ENCODE measurements around the gene UBR3. TPM values are rescaled to one million over a fixed set of nuclear protein-coding genes. Genes with fewer than 3 reads are reported as not detected.
A peak's percentile ranks its signal among the peaks of the same experiment; 100 is the strongest.

The UBR3 gene
- total RNA-seq, 1 experiment from 2014 or later = 20.9 TPM

GRCh38 chr2:170052151-170052550 lies 224.9 kb downstream of the UBR3 start:
- DNase-seq (ENCODE audit: low read depth) = peak; percentile 10

GRCh38 chr2:170054997-170055396 lies 227.7 kb downstream of the UBR3 start:
- DNase-seq (ENCODE audit: low read depth) = no peak

GRCh38 chr2:170056900-170057299 lies 229.6 kb downstream of the UBR3 start:
- no peak for DNase-seq (ENCODE audit: low read depth)

GRCh38 chr2:170063456-170064235 lies 236.4 kb downstream of the UBR3 start:
- DNase-seq (ENCODE audit: low read depth) = no peak

GRCh38 chr2:170070778-170071177 lies 243.5 kb downstream of the UBR3 start:
- DNase-seq (ENCODE audit: low read depth) = no peak

GRCh38 chr2:170073288-170073687 lies 246.0 kb downstream of the UBR3 start:
- DNase-seq (ENCODE audit: low read depth) = peak; percentile 44

- DNase-seq (ENCODE audit: low read depth) = no peak
Measured at GRCh38 chr2:170076189-170076588, 248.9 kb downstream of the UBR3 start.

GRCh38 chr2:170077830-170078569 lies 250.7 kb downstream of the UBR3 start:
- no peak for DNase-seq (ENCODE audit: low read depth)

GRCh38 chr2:170084820-170085491 lies 257.7 kb downstream of the UBR3 start:
- no peak for DNase-seq (ENCODE audit: low read depth)

GRCh38 chr2:170086117-170086688 lies 258.9 kb downstream of the UBR3 start:
- DNase-seq (ENCODE audit: low read depth) = no peak

- no peak for DNase-seq (ENCODE audit: low read depth)
Measured at GRCh38 chr2:170086751-170087412, 259.6 kb downstream of the UBR3 start.

GRCh38 chr2:170087413-170087793 lies 260.1 kb downstream of the UBR3 start:
- DNase-seq (ENCODE audit: low read depth) = no peak

GRCh38 chr2:170088776-170089175 lies 261.5 kb downstream of the UBR3 start:
- DNase-seq (ENCODE audit: low read depth) = no peak

GRCh38 chr2:170090229-170090628 lies 263.0 kb downstream of the UBR3 start:
- no peak for DNase-seq (ENCODE audit: low read depth)

GRCh38 chr2:170091436-170091835 lies 264.2 kb downstream of the UBR3 start:
- no peak for DNase-seq (ENCODE audit: low read depth)

GRCh38 chr2:170092436-170093060 lies 265.3 kb downstream of the UBR3 start:
- DNase-seq (ENCODE audit: low read depth) = no peak

GRCh38 chr2:170095380-170095779 lies 268.1 kb downstream of the UBR3 start:
- DNase-seq (ENCODE audit: low read depth) = no peak

GRCh38 chr2:170098626-170099312 lies 271.5 kb downstream of the UBR3 start:
- no peak for DNase-seq (ENCODE audit: low read depth)

GRCh38 chr2:170101789-170102188 lies 274.5 kb downstream of the UBR3 start:
- no peak for DNase-seq (ENCODE audit: low read depth)

- DNase-seq (ENCODE audit: low read depth) = no peak
Measured at GRCh38 chr2:170106102-170106840, 279.0 kb downstream of the UBR3 start.
